A549 (cell line): ENCODE measurements around the gene TFAP2E.

Experiments used
- CEBPB ChIP-seq, 2 experiments: fragments of >200 bp in 1 of 2; sonication (Bioruptor Twin) in 1 of 2; formaldehyde crosslinking in 1 of 2; IDR thresholded peaks; 2 replicates each; pipeline ENCODE4 v1.6.1; 2012 to 2016
- CHD4 ChIP-seq: fragments of 200-600 bp; sonication (generic); IDR thresholded peaks from 2 replicates; pipeline ENCODE4 v1.6.1; 2016; ENCODE audit warnings: antibody characterized with exemption, mild to moderate bottlenecking, borderline replicate concordance
- CTCF ChIP-seq: fragments of >200 bp; sonication (Bioruptor Twin); formaldehyde crosslinking; IDR thresholded peaks from 3 replicates; pipeline ENCODE4 v1.5.1; 2016
- EP300 ChIP-seq, 2 experiments: fragments of >200 bp; sonication (Bioruptor Twin); formaldehyde crosslinking; IDR thresholded peaks; 2 replicates in 1 of 2; 3 replicates in 1 of 2; pipeline ENCODE4 v1.6.1; 2016 to 2017
- FOSL2 ChIP-seq, 2 experiments: fragments of 450-650 bp in 1 of 2; fragments of >200 bp in 1 of 2; sonication (Bioruptor Twin) in 1 of 2; formaldehyde crosslinking; IDR thresholded peaks; 2 replicates each; pipeline versions ENCODE4 v1.5.0 to v1.6.1; 2016 to 2020; ENCODE audit warnings: mild to moderate bottlenecking in 1 of 2, moderate library complexity in 1 of 2
- HDAC2 ChIP-seq: fragments of 200-600 bp; sonication (generic); IDR thresholded peaks from 2 replicates; pipeline ENCODE4 v1.6.1; 2016
- HMGXB4 ChIP-seq: fragments of 250-450 bp; sonication (Bioruptor Pico); IDR thresholded peaks from 2 replicates; pipeline ENCODE4 v1.5.0; 2021; ENCODE audit warnings: mild to moderate bottlenecking, moderate library complexity, borderline replicate concordance
- JUN ChIP-seq, 2 experiments: fragments of >200 bp; sonication (Bioruptor Twin); formaldehyde crosslinking; IDR thresholded peaks; 2 replicates in 1 of 2; 3 replicates in 1 of 2; pipeline ENCODE4 v1.6.1; 2016 to 2017
- MAFK ChIP-seq: fragments of 450-650 bp; IDR thresholded peaks from 2 replicates; pipeline ENCODE4 v1.6.1; 2014; ENCODE audit not compliant: partially characterized antibody
- MAX ChIP-seq: IDR thresholded peaks from 2 replicates; pipeline ENCODE4 v1.6.1; 2012
- POLR2A ChIP-seq: IDR thresholded peaks from 2 replicates; pipeline ENCODE4 v1.6.1; 2012; ENCODE audit warnings: mild to moderate bottlenecking, low read length
- RCOR1 ChIP-seq: fragments of 150-350 bp; IDR thresholded peaks from 2 replicates; pipeline ENCODE4 v1.6.1; 2014; ENCODE audit warnings: antibody characterized with exemption, low read length, low read depth
- REST ChIP-seq: fragments of 200-600 bp; sonication (generic); IDR thresholded peaks from 2 replicates; pipeline ENCODE4 v1.6.1; 2016; ENCODE audit warnings: antibody characterized with exemption, mild to moderate bottlenecking, moderate library complexity
- SMC3 ChIP-seq: fragments of >200 bp; sonication (Bioruptor Twin); formaldehyde crosslinking; IDR thresholded peaks from 3 replicates; pipeline ENCODE4 v1.6.1; 2018; ENCODE audit warnings: inconsistent platforms

- no peak for TF ChIP-seq FOSL2 (IDR thresholded peaks at IDR 0.05)
- TF ChIP-seq FOSL2 (CRISPR knock-in tag; IDR thresholded peaks at IDR 0.05), result no peak
- TF ChIP-seq JUN (IDR thresholded peaks at IDR 0.05), result no peak
- TF ChIP-seq POLR2A, result no peak
- TF ChIP-seq CEBPB (IDR thresholded peaks at IDR 0.05), result no peak
- TF ChIP-seq EP300 (IDR thresholded peaks at IDR 0.05), result no peak
- no peak for TF ChIP-seq HMGXB4 (CRISPR knock-in tag)
- no peak for TF ChIP-seq CTCF
- no peak for TF ChIP-seq REST
- TF ChIP-seq CHD4, result no peak
- no peak for TF ChIP-seq SMC3
- no peak for TF ChIP-seq HDAC2
- TF ChIP-seq RCOR1, result no peak
- TF ChIP-seq MAX, result no peak
- no peak for TF ChIP-seq MAFK
Observed at GRCh38 chr1:35629051-35629450, 55.9 kb downstream of the TFAP2E start.
